Measurements from ENCODE around the gene CD200R1L. TPM values are rescaled to one million over a fixed set of nuclear protein-coding genes. Genes with fewer than 3 reads are reported as not detected.

CD200R1L gene
- total and polyA plus RNA-seq, 11 donors: not detected

- DNase-seq: no peak
- Histone ChIP-seq H3K9me3 (peaks cover 0 to 30% (median 10%) of the 10 kb centered on the region in 12 donors), H3K4me3 (no peak overlapping the region), H3K4me1 (peaks cover 0 to 13% (median 0%) of the 10 kb centered on the region in 12 donors), H3K27ac (no peak overlapping the region), H3K27me3 (no peaks in the 10 kb centered on the region), H3K36me3 (no peaks in the 10 kb centered on the region)
- ATAC-seq: no peak
- 68 to 74% (median 70%) methylated on average over 2 of the region's 2 CpGs for WGBS, 4 donors
- intact Hi-C loops (cut with DNase I): no loop called here
- no peak for TF ChIP-seq CTCF (IDR thresholded peaks at IDR 0.05)
- TF ChIP-seq POLR2A (IDR thresholded peaks at IDR 0.05): no peak
Measured at GRCh38 chr3:112873632-112874031, 27.0 kb upstream of the CD200R1L start.

DNA sequence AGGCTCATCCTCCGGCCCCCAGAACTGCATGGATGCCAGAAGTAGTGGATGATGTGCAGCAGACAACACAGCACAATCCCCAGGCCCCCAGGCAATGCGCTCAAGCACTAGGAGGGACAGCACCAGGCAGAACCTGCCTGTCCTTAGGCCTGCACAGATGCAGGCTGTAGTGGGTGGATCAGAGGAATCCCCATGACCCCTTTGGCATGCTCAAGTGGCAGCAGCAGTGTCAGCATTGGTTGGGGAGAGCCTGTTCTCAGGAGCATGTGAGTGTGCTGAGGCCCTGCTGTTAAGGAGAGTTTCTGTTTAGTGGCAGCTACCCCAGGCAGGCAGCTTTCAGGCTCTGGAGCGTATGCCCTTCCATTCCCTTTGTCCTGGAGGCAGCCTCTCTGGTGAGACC, 25.1 kb upstream of the CD200R1L start:
- DNase-seq (no peak), ATAC-seq (no peak)
- no peak overlapping the region for H3K27ac ChIP-seq
- peaks cover 0 to 36% (median 10%) of the 10 kb centered on the region in 12 donors for H3K9me3 ChIP-seq
- peaks cover 0 to 13% (median 0%) of the 10 kb centered on the region in 12 donors for H3K4me1 ChIP-seq
- no peaks in the 10 kb centered on the region for H3K27me3 ChIP-seq
- 59 to 84% (median 68%) methylated on average over 3 of the region's 3 CpGs for WGBS, 4 donors
- no peak overlapping the region for H3K4me3 ChIP-seq
- TF ChIP-seq CTCF (IDR thresholded peaks at IDR 0.05) (no peak), POLR2A (IDR thresholded peaks at IDR 0.05) (no peak)
- no peaks in the 10 kb centered on the region for H3K36me3 ChIP-seq
- intact Hi-C loops (cut with DNase I): no loop called here

DNA sequence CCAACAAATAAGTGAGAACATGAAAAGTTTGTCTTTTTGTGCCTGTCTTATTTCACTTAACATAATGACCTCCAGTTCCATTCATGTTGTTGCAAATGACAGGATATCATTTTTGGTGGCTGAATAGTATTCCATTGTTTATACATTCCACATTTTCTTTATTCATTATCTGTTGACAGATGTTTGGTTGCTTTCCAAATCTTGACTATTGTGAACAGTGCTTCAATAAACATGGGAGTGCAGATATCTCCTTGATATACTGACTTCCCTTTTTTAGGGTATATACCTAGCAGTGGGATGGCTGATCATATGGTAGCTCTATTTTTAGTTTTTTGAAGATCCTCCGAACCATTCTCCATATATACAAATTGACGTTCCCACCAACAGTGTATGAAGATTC, 19.1 kb upstream of the CD200R1L start:
- H3K27ac ChIP-seq: no peak overlapping the region
- H3K27me3 ChIP-seq: no peaks in the 10 kb centered on the region
- H3K36me3 ChIP-seq: no peaks in the 10 kb centered on the region
- TF ChIP-seq POLR2A (IDR thresholded peaks at IDR 0.05) (no peak), CTCF (IDR thresholded peaks at IDR 0.05) (no peak)
- WGBS, 4 donors: 70 to 90% (median 79%) methylated on average over 2 of the region's 2 CpGs
- peaks cover 0 to 29% (median 8%) of the 10 kb centered on the region in 12 donors for H3K9me3 ChIP-seq
- ATAC-seq (no peak), DNase-seq (no peak)
- H3K4me3 ChIP-seq: no peak overlapping the region
- no peaks in the 10 kb centered on the region for H3K4me1 ChIP-seq
- intact Hi-C loops (cut with DNase I): no loop called here

DNA sequence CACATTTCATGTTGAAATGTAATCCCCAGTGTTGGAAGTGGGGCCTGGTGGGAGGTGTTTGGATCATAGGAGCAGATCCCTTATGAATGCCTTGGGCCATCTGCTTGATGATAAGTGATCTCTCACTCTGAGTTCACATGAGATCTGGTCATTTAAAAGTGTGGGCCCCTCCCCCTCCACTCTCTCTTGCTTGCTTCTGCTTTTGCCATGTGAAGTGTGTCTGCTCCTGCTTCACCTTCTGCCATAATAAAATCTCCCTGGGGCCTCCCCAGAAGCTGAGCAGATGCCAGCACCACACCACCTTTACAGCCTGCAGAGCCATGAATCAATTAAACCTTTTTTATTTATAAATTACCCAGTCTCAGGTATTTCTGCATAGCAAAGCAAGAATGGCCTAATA, 14.2 kb upstream of the CD200R1L start:
- DNase-seq (no peak), ATAC-seq (no peak)
- intact Hi-C loops (cut with DNase I): no loop called here
- H3K27ac ChIP-seq: no peak overlapping the region
- peaks cover 0 to 32% (median 0%) of the 10 kb centered on the region in 12 donors for H3K4me1 ChIP-seq
- no peaks in the 10 kb centered on the region for H3K27me3 ChIP-seq
- peaks cover 0 to 16% (median 11%) of the 10 kb centered on the region in 12 donors for H3K9me3 ChIP-seq
- H3K4me3 ChIP-seq: no peak overlapping the region
- no peaks in the 10 kb centered on the region for H3K36me3 ChIP-seq
- TF ChIP-seq CTCF (IDR thresholded peaks at IDR 0.05) (no peak), POLR2A (IDR thresholded peaks at IDR 0.05) (no peak)

Data from heart left ventricle (tissue), 16 donors.